ENCODE results near the gene RAB11FIP4.

Gene RAB11FIP4

DNA sequence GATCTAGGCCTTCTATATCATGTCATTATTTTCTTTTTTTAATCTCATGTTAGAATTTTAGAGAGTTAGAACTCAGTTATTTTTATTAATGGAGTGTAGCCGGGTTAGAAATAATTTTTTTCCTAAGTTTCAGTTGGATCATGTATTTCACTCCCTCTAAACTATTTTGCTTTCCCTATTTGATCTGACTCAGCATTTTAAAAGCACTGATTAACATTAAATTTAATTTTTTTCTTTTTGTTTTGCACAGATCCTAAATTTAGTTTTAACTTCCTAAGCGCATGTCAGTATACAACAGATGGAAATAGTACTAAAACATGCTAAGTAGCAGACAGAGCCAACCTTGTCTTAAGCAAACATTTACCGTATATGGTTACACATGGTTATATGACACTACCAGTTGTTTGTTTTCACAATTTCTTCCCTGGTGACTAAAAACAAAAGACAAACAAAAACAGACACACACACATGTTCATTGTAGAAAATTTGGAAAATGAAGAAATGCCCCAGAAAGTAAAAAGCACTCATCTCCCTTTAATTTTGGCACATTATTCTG is 33.6 kb upstream of the RAB11FIP4 start:
- TF ChIP-seq, protein P1, sequence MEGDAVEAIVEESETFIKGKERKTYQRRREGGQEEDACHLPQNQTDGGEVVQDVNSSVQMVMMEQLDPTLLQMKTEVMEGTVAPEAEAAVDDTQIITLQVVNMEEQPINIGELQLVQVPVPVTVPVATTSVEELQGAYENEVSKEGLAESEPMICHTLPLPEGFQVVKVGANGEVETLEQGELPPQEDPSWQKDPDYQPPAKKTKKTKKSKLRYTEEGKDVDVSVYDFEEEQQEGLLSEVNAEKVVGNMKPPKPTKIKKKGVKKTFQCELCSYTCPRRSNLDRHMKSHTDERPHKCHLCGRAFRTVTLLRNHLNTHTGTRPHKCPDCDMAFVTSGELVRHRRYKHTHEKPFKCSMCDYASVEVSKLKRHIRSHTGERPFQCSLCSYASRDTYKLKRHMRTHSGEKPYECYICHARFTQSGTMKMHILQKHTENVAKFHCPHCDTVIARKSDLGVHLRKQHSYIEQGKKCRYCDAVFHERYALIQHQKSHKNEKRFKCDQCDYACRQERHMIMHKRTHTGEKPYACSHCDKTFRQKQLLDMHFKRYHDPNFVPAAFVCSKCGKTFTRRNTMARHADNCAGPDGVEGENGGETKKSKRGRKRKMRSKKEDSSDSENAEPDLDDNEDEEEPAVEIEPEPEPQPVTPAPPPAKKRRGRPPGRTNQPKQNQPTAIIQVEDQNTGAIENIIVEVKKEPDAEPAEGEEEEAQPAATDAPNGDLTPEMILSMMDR (IDR thresholded peaks at IDR 0.05) = no peak
- no peaks in the 10 kb centered on the region for H3K4me1 ChIP-seq (ENCODE audit: control insufficient read depth in 1 of 2, insufficient read depth in 1 of 2, low read depth in 1 of 2, low read length in 1 of 2)
- H3K36me3 ChIP-seq = peaks cover 11% of the 10 kb centered on the region
- H3K27me3 ChIP-seq = no peaks in the 10 kb centered on the region
- H3K27ac ChIP-seq = no peak overlapping the region
- H3K4me3 ChIP-seq (ENCODE audit: low read depth in 1 of 2, low read length in 1 of 2) = no peak overlapping the region
- H3K9me3 ChIP-seq = no peaks in the 10 kb centered on the region

DNA sequence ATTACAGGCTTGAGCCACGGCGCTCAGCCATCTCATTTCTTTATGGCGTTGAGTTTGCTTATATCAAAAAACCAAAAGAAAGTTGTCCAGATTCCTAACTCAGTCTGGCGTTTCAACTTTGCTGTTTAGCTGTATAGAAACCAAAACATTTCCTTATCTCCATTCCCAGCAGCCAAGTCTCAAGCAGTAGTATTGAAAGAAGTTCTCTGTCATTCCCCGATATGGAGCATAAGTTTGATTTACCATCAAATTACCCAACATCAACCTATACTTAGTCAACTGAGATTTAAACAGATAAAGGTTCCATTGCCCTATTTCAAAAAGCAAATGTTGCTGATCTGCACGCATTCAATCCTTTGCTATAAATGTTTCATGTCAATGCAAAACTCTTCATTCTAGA is 27.5 kb upstream of the RAB11FIP4 start:
- no peak overlapping the region for H3K27ac ChIP-seq
- no peak overlapping the region for H3K4me3 ChIP-seq (ENCODE audit: low read depth in 1 of 2, low read length in 1 of 2)
- no peaks in the 10 kb centered on the region for H3K9me3 ChIP-seq
- no peaks in the 10 kb centered on the region for H3K36me3 ChIP-seq
- TF ChIP-seq, protein P1 (IDR thresholded peaks at IDR 0.05) = no peak
- H3K4me1 ChIP-seq (ENCODE audit: control insufficient read depth in 1 of 2, insufficient read depth in 1 of 2, low read depth in 1 of 2, low read length in 1 of 2) = no peaks in the 10 kb centered on the region
- H3K27me3 ChIP-seq = no peaks in the 10 kb centered on the region

DNA sequence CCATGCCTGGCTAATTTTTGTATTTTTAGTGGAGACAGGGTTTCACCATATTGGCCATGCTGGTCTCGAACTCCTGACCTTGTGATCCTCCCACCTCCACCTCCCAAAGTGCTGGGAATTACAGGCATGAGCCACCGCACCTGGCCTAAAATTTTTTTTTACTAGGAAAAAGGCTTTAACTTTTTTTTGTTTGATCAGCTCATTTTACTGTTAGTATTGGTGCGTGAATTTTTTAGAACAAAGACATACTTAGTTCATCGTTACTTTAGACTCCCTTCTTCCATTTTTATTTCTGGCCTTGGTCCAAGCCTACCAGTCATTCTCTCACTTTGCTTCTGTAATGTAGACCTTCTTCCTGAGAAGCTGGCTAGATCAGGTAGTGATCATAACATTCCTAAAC is 25.4 kb upstream of the RAB11FIP4 start:
- TF ChIP-seq, protein P1 (IDR thresholded peaks at IDR 0.05) = no peak
- no peak overlapping the region for H3K27ac ChIP-seq
- H3K9me3 ChIP-seq = no peaks in the 10 kb centered on the region
- H3K27me3 ChIP-seq = no peaks in the 10 kb centered on the region
- H3K4me1 ChIP-seq (ENCODE audit: control insufficient read depth in 1 of 2, insufficient read depth in 1 of 2, low read depth in 1 of 2, low read length in 1 of 2) = no peaks in the 10 kb centered on the region
- H3K36me3 ChIP-seq = no peaks in the 10 kb centered on the region
- H3K4me3 ChIP-seq (ENCODE audit: low read depth in 1 of 2, low read length in 1 of 2) = no peak overlapping the region

DNA sequence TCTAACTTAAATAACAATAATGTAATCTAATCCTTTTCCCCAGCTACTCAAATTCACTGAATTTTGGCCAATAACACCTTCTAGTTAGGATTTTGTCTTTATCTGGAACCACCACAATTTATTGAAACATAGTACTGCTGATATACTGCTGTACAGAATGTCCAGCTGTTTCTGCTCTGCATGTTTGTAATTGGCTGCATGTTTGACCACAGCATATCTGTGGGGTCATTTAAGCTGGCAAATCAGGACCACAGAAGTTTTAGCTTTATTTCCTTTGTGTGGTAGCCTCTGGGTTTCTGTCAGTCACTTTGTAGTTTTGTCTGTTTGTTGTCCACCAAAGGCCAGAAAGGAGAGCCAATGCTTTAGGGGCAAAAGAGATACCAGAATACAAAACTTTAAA is 22.2 kb upstream of the RAB11FIP4 start:
- H3K4me3 ChIP-seq (ENCODE audit: low read depth in 1 of 2, low read length in 1 of 2) = no peak overlapping the region
- H3K36me3 ChIP-seq = no peaks in the 10 kb centered on the region
- TF ChIP-seq, protein P1 (IDR thresholded peaks at IDR 0.05) = no peak
- H3K9me3 ChIP-seq = no peaks in the 10 kb centered on the region
- H3K27me3 ChIP-seq = no peaks in the 10 kb centered on the region
- H3K4me1 ChIP-seq (ENCODE audit: control insufficient read depth in 1 of 2, insufficient read depth in 1 of 2, low read depth in 1 of 2, low read length in 1 of 2) = peaks cover 22 to 23% of the 10 kb centered on the region in 2 experiments
- H3K27ac ChIP-seq = no peak overlapping the region

DNA sequence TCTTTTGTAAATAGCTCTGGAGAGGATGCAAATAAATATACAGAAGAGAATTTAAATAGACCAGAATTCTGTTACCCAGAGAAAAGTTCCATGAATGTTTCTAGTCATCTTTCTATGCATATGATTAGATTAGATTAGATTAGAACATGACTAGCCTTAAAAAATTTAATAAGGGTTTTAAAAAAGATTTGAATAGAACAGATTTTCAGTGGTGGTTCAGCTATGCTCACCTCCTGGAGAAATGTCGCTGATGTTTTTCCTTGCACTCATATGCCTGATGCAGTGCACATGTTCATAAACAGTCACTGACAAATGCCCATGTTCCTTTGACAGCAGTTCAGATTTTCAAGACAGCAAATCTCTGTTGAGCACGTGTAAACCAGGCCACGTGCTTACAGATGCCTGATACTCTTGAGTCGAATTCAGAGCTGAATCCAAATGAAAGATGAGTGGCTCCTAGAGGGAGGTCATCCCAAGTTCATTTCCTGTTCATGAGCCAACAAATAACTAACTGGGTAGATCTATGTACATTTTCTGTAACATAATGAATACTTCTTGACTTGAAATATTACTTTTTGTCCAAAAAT is 19.9 kb upstream of the RAB11FIP4 start:
- no peaks in the 10 kb centered on the region for H3K36me3 ChIP-seq
- peaks cover 27 to 28% of the 10 kb centered on the region in 2 experiments for H3K4me1 ChIP-seq (ENCODE audit: control insufficient read depth in 1 of 2, insufficient read depth in 1 of 2, low read depth in 1 of 2, low read length in 1 of 2)
- no peak overlapping the region for H3K4me3 ChIP-seq (ENCODE audit: low read depth in 1 of 2, low read length in 1 of 2)
- H3K27me3 ChIP-seq = no peaks in the 10 kb centered on the region
- TF ChIP-seq, protein P1 (IDR thresholded peaks at IDR 0.05) = no peak
- H3K9me3 ChIP-seq = no peaks in the 10 kb centered on the region
- no peak overlapping the region for H3K27ac ChIP-seq

All from neutrophil (primary cell).